ENCODE data around the gene TEPSIN.

DNA sequence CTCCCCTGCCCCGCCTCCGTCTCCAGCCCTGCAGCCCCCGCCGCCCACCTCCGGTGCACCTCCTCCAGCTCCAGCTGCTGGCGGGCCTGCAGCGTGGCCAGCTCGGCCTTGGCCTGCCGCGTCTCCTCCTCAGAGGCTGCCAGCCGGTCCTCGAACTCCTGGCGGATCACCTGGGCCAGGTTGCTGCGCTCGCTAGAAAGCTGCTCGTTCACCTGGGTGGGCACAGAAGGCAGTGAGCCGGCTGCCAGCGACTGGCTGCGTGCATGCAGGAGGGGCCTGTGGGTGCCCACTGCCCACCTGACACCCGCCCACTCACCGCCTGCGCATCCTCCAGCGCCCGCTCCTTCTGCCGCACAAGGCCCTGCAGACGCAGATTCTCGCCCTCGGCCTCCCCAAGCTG is 48.3 kb downstream of the TEPSIN start:
- TF ChIP-seq POLR2A (IDR thresholded peaks at IDR 0.05), result no peak
- TF ChIP-seq, protein P1, sequence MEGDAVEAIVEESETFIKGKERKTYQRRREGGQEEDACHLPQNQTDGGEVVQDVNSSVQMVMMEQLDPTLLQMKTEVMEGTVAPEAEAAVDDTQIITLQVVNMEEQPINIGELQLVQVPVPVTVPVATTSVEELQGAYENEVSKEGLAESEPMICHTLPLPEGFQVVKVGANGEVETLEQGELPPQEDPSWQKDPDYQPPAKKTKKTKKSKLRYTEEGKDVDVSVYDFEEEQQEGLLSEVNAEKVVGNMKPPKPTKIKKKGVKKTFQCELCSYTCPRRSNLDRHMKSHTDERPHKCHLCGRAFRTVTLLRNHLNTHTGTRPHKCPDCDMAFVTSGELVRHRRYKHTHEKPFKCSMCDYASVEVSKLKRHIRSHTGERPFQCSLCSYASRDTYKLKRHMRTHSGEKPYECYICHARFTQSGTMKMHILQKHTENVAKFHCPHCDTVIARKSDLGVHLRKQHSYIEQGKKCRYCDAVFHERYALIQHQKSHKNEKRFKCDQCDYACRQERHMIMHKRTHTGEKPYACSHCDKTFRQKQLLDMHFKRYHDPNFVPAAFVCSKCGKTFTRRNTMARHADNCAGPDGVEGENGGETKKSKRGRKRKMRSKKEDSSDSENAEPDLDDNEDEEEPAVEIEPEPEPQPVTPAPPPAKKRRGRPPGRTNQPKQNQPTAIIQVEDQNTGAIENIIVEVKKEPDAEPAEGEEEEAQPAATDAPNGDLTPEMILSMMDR (IDR thresholded peaks at IDR 0.05), result no peak
- TF ChIP-seq POLR2AphosphoS5 (IDR thresholded peaks at IDR 0.05; ENCODE audit: insufficient read depth in 1 of 2, low read depth in 1 of 2), result no peak
